ENCODE data around the gene C6orf89.

The C6orf89 gene

DNA sequence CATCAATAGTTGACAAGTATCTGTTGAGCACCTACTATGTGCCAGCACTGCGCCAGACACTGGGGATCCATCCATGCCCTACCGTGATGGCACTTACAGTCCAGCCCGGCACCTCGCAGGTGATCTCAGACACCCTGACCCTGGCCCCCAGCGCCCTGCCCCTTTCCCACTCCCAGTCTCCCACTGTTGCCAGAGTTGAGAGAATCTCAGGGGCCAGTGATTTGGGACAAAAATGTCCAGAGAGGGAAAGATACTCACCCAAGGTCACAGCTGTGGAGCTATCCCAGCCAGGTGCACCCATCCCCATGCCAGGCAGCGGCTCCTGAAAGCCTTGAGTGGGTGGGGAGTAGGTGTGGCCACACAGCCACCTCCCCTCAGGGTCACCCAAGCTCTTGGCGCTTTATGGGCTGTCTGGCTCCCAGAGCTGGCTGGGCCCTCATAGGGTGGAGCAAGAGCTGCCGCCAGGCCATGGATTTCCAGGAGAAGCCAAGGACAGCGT, 72.1 kb downstream of the C6orf89 start:
- Histone ChIP-seq H3K9me3 (ENCODE audit: control extremely low read depth in 1 of 5, control insufficient read depth in 4 of 5, insufficient read depth in 2 of 5, low read depth in 1 of 5, low read length in 4 of 5) (no peaks in the 10 kb centered on the region), H3K4me3 (ENCODE audit: control insufficient read depth in 1 of 7, extremely low read depth in 1 of 7, insufficient read depth in 4 of 7, low read depth in 2 of 7, low read length in 6 of 7) (no peak overlapping the region), H3K27me3 (replicated peaks in 2 of 5; ENCODE audit: control insufficient read depth in 4 of 5, insufficient read depth in 5 of 5, low read length in 4 of 5) (peaks cover 0 to 74% (median 41%) of the 10 kb centered on the region in 5 experiments), H3K4me1 (ENCODE audit: control extremely low read depth in 1 of 4, control insufficient read depth in 4 of 4, insufficient read depth in 4 of 4, low read length in 3 of 4) (peaks cover 0 to 29% (median 25%) of the 10 kb centered on the region in 4 experiments), H3K27ac (ENCODE audit: insufficient read depth in 1 of 2, low read depth in 1 of 2, low read length in 2 of 2, poor library complexity in 1 of 2, severe bottlenecking in 2 of 2) (no peak overlapping the region), H3K36me3 (ENCODE audit: control insufficient read depth in 4 of 4, insufficient read depth in 4 of 4, low read length in 3 of 4) (no peaks in the 10 kb centered on the region)
- ChIA-PET CTCF (interaction anchor here (1.0 to 1.4 kb wide), 2 partner anchors 11 to 191 kb away, joined by 3 read pairs; no protein-coding TSS in a partner anchor), POLR2A (no interaction called here)
- 93% methylated on average over 7 of the region's 9 CpGs for WGBS (ENCODE audit: insufficient coverage)
- DNase-seq, result no peak

DNA sequence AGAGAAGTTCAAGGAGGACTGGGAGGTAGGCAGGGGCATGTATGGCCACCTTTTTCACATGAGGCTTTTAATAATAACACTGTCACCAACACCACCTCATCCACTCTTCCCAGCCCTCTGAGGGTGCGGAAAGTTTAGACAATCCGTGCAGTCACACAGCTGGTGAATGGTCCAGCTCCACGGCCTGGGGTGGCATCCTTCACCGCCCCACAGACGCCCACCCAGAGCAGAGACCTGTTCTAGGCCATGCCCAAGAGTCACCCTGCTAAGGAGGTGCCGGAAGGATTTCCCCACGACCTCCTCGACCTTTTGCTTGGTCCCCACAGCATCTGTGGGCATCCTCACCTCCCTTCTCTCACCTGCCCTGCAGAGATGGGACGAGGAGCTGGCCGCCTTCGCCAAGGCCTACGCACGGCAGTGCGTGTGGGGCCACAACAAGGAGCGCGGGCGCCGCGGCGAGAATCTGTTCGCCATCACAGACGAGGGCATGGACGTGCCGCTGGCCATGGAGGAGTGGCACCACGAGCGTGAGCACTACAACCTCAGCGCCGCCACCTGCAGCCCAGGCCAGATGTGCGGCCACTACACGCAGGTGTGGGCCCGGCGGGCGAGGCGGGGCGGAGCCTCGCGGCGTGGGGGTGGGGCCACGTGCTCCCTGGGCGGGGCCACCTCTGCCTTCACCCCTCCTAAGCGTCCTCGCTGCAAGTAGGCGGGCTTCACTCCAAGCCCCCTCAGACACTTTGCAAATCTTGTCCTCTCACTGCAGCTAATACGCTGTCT, 73.2 kb downstream of the C6orf89 start:
- ChIA-PET POLR2A (no interaction called here), CTCF (interaction anchor here (1.4 kb wide), 1 partner anchor 10 kb away, joined by 3 read pairs; no protein-coding TSS in a partner anchor)
- no peak for DNase-seq
- WGBS (ENCODE audit: insufficient coverage), result 92% methylated on average over 43 of the region's 44 CpGs
- no peaks in the 10 kb centered on the region for H3K9me3 ChIP-seq (ENCODE audit: control extremely low read depth in 1 of 5, control insufficient read depth in 4 of 5, insufficient read depth in 2 of 5, low read depth in 1 of 5, low read length in 4 of 5)
- no peak overlapping the region for H3K27ac ChIP-seq (ENCODE audit: insufficient read depth in 1 of 2, low read depth in 1 of 2, low read length in 2 of 2, poor library complexity in 1 of 2, severe bottlenecking in 2 of 2)
- peaks cover 0 to 70% (median 41%) of the 10 kb centered on the region in 5 experiments for H3K27me3 ChIP-seq (replicated peaks in 2 of 5; ENCODE audit: control insufficient read depth in 4 of 5, insufficient read depth in 5 of 5, low read length in 4 of 5)
- no peaks in the 10 kb centered on the region for H3K36me3 ChIP-seq (ENCODE audit: control insufficient read depth in 4 of 4, insufficient read depth in 4 of 4, low read length in 3 of 4)
- peaks cover 0 to 34% (median 30%) of the 10 kb centered on the region in 4 experiments for H3K4me1 ChIP-seq (ENCODE audit: control extremely low read depth in 1 of 4, control insufficient read depth in 4 of 4, insufficient read depth in 4 of 4, low read length in 3 of 4)
- no peak overlapping the region for H3K4me3 ChIP-seq (ENCODE audit: control insufficient read depth in 1 of 7, extremely low read depth in 1 of 7, insufficient read depth in 4 of 7, low read depth in 2 of 7, low read length in 6 of 7)

DNA sequence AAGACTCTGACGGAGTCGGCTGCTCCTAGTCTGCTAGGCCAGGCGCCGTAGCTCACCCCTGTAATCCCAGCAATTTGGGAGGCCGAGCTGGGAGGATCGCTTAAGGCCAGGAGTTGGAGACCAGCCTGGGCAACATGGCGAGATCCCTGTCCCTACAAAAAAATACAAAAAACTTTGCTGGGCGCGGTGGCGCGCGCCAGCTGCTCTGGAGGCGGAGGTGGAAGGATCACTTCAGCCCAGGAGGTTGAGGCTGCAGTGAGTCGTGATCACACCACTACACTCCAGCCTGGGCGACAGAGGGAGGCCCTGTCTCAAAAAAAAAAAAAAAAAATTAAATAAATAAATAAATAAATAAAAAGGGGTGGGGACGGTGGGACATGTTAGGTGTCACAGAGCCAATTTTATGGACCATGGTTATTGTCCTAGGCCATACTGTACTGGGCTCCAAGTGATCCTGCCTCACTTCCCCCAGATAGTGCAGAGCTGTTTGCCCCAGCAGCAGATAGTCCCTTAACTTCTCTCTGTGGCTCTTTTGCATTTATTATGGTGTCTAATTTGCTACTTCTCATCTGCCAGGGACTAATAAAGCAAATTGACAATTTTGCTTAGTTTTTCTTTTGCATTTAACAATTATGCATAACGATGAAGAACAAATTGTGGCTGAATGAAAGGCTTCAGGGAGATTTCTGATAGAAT, 74.0 kb downstream of the C6orf89 start:
- no peaks in the 10 kb centered on the region for H3K36me3 ChIP-seq (ENCODE audit: control insufficient read depth in 4 of 4, insufficient read depth in 4 of 4, low read length in 3 of 4)
- H3K4me1 ChIP-seq (ENCODE audit: control extremely low read depth in 1 of 4, control insufficient read depth in 4 of 4, insufficient read depth in 4 of 4, low read length in 3 of 4), result peaks cover 2 to 34% (median 30%) of the 10 kb centered on the region in 4 experiments
- DNase-seq, result no peak
- H3K27ac ChIP-seq (ENCODE audit: insufficient read depth in 1 of 2, low read depth in 1 of 2, low read length in 2 of 2, poor library complexity in 1 of 2, severe bottlenecking in 2 of 2), result no peak overlapping the region
- H3K9me3 ChIP-seq (ENCODE audit: control extremely low read depth in 1 of 5, control insufficient read depth in 4 of 5, insufficient read depth in 2 of 5, low read depth in 1 of 5, low read length in 4 of 5), result no peaks in the 10 kb centered on the region
- POLR2A ChIA-PET, result no interaction called here
- H3K27me3 ChIP-seq (replicated peaks in 2 of 5; ENCODE audit: control insufficient read depth in 4 of 5, insufficient read depth in 5 of 5, low read length in 4 of 5), result peaks cover 0 to 68% (median 40%) of the 10 kb centered on the region in 5 experiments
- 100% methylated on average over 8 of the region's 17 CpGs for WGBS (ENCODE audit: insufficient coverage)
- H3K4me3 ChIP-seq (ENCODE audit: control insufficient read depth in 1 of 7, extremely low read depth in 1 of 7, insufficient read depth in 4 of 7, low read depth in 2 of 7, low read length in 6 of 7), result no peak overlapping the region
- CTCF ChIA-PET, result no interaction called here

DNA sequence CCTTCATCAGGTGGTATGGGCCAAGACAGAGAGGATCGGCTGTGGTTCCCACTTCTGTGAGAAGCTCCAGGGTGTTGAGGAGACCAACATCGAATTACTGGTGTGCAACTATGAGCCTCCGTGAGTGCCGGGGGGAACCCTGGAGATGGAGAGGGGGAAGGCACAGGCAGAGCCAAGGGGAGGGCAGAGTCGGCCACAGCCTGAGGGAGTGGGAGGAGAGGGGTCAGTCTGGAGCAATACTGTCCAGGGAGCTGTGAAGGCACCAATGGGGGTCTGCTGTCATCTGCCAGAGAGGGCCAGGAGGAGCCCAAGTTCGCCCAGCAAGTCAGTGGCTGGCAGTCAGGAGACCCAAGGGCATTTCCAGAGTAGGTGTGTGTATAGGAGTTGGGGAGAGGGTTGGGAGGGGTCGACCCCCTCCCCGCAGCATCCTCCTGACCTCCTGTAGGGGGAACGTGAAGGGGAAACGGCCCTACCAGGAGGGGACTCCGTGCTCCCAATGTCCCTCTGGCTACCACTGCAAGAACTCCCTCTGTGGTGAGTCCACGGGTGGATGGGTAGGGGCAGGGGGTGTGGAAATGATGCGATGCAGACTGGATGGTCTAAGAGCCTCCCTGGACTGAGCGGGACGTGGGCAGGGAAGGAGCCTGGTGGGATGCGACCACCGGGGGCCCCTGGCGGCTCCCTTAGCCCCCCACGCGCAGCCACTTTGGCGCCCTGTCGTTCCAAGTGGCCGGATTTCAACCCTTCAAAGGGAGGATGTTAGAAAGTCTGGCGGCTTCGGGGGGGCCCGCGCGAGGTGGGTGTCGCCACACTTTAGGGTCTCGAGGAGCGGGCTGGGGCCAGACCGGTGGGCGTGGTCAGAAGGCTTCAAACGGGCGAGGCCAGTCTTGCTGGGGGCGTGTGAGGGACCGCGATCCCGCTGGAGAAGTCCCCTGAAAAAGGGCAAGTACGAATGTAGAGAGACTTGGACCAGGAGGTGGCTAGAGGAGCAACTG, 76.0 kb downstream of the C6orf89 start:
- no peak for DNase-seq
- Histone ChIP-seq H3K36me3 (ENCODE audit: control insufficient read depth in 4 of 4, insufficient read depth in 4 of 4, low read length in 3 of 4) (peaks cover 0 to 5% (median 0%) of the 10 kb centered on the region in 4 experiments), H3K4me3 (ENCODE audit: control insufficient read depth in 1 of 7, extremely low read depth in 1 of 7, insufficient read depth in 4 of 7, low read depth in 2 of 7, low read length in 6 of 7) (no peak overlapping the region), H3K4me1 (ENCODE audit: control extremely low read depth in 1 of 4, control insufficient read depth in 4 of 4, insufficient read depth in 4 of 4, low read length in 3 of 4) (peaks cover 3 to 25% (median 23%) of the 10 kb centered on the region in 4 experiments), H3K27me3 (replicated peaks in 2 of 5; ENCODE audit: control insufficient read depth in 4 of 5, insufficient read depth in 5 of 5, low read length in 4 of 5) (peaks cover 0 to 49% (median 28%) of the 10 kb centered on the region in 5 experiments), H3K27ac (ENCODE audit: insufficient read depth in 1 of 2, low read depth in 1 of 2, low read length in 2 of 2, poor library complexity in 1 of 2, severe bottlenecking in 2 of 2) (no peak overlapping the region), H3K9me3 (ENCODE audit: control extremely low read depth in 1 of 5, control insufficient read depth in 4 of 5, insufficient read depth in 2 of 5, low read depth in 1 of 5, low read length in 4 of 5) (no peaks in the 10 kb centered on the region)
- ChIA-PET CTCF (interaction anchor here (1.1 to 1.6 kb wide), 2 partner anchors 14 to 56 kb away, joined by 3 to 5 read pairs; no protein-coding TSS in a partner anchor), POLR2A (no interaction called here)
- WGBS (ENCODE audit: insufficient coverage), result 64% methylated on average over 33 of the region's 40 CpGs

DNA sequence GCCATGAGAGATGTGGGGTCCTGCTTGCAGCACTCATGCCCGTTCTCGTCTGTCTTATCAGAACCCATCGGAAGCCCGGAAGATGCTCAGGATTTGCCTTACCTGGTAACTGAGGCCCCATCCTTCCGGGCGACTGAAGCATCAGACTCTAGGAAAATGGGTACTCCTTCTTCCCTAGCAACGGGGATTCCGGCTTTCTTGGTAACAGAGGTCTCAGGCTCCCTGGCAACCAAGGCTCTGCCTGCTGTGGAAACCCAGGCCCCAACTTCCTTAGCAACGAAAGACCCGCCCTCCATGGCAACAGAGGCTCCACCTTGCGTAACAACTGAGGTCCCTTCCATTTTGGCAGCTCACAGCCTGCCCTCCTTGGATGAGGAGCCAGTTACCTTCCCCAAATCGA, 77.1 kb downstream of the C6orf89 start:
- no peak overlapping the region for H3K27ac ChIP-seq (ENCODE audit: insufficient read depth in 1 of 2, low read depth in 1 of 2, low read length in 2 of 2, poor library complexity in 1 of 2, severe bottlenecking in 2 of 2)
- ChIA-PET CTCF (interaction anchor here (0.7 to 3.8 kb wide), 5 partner anchors 8 to 65 kb away, joined by 3 to 16 read pairs (median 5); partner anchors contain the start of gene PI16), POLR2A (interaction anchor here (0.6 to 0.9 kb wide), 2 partner anchors 51 to 89 kb away, joined by 3 read pairs; no protein-coding TSS in a partner anchor)
- peaks cover 0 to 37% (median 21%) of the 10 kb centered on the region in 5 experiments for H3K27me3 ChIP-seq (replicated peaks in 2 of 5; ENCODE audit: control insufficient read depth in 4 of 5, insufficient read depth in 5 of 5, low read length in 4 of 5)
- DNase-seq, result peak; percentile 90 to 97 (median 94)
- no peaks in the 10 kb centered on the region for H3K9me3 ChIP-seq (ENCODE audit: control extremely low read depth in 1 of 5, control insufficient read depth in 4 of 5, insufficient read depth in 2 of 5, low read depth in 1 of 5, low read length in 4 of 5)
- 11% methylated on average over 11 of the region's 12 CpGs for WGBS (ENCODE audit: insufficient coverage)
- no peak overlapping the region for H3K4me3 ChIP-seq (ENCODE audit: control insufficient read depth in 1 of 7, extremely low read depth in 1 of 7, insufficient read depth in 4 of 7, low read depth in 2 of 7, low read length in 6 of 7)
- H3K36me3 ChIP-seq (ENCODE audit: control insufficient read depth in 4 of 4, insufficient read depth in 4 of 4, low read length in 3 of 4), result peaks cover 0 to 13% (median 7%) of the 10 kb centered on the region in 4 experiments
- peaks cover 3 to 25% (median 23%) of the 10 kb centered on the region in 4 experiments for H3K4me1 ChIP-seq (ENCODE audit: control extremely low read depth in 1 of 4, control insufficient read depth in 4 of 4, insufficient read depth in 4 of 4, low read length in 3 of 4)

Measured in common myeloid progenitor, CD34-positive (primary cell).